H1 (cell line): ENCODE measurements around the gene PDE8A. TPM values are rescaled to one million over a fixed set of nuclear protein-coding genes. Genes with fewer than 3 reads are reported as not detected.

Experiments used
- CBX5 ChIP-seq: fragments of 300-800, 300-1000 bp; sonication (generic); IDR thresholded peaks from 2 replicates; pipeline ENCODE4 v1.7.1; 2016; ENCODE audit warnings: antibody characterized with exemption, low read length, low read depth
- CEBPB ChIP-seq: IDR thresholded peaks from 2 replicates; pipeline ENCODE4 v1.6.1; 2012; ENCODE audit warnings: low read depth, low read length
- MAX ChIP-seq: IDR thresholded peaks from 2 replicates; pipeline ENCODE4 v1.6.1; 2012; ENCODE audit warnings: inconsistent platforms
- RAD21 ChIP-seq, 2 experiments: IDR thresholded peaks in 1 of 2; conservative IDR thresholded peaks in 1 of 2; 2 replicates each; pipeline ENCODE4 v1.6.1; 2011; ENCODE audit warnings: low read depth in 2 of 2, low read length in 2 of 2, improper control_type of control experiment in 1 of 2, inconsistent platforms in 1 of 2, mild to moderate bottlenecking in 1 of 2, moderate library complexity in 1 of 2
- SUZ12 ChIP-seq: fragments of 200-600 bp; sonication (generic); IDR thresholded peaks from 2 replicates; pipeline ENCODE4 v1.6.1; 2012; ENCODE audit warnings: mild to moderate bottlenecking, inconsistent platforms, low read length, moderate library complexity, mixed read lengths
- TAF1 ChIP-seq: IDR thresholded peaks from 2 replicates; pipeline ENCODE4 v1.6.1; 2011; ENCODE audit warnings: mild to moderate bottlenecking, low read depth, low read length
- polyA plus RNA-seq, 7 experiments: library from polyadenylated mRNA; depleted of rRNA in 3 of 7; stranded (reverse) in 5 of 7; unstranded in 2 of 7; fragments of >200 nt in 5 of 7; fragments of 200-250 nt in 2 of 7; gene quantifications; 1 replicate in 5 of 7; 2 replicates in 1 of 7; 4 replicates in 1 of 7; pipeline versions ENCODE4 v1.2.1 to v1.2.3, GENCODE V29; 2011 to 2013; ENCODE audit warnings: missing spikeins in 2 of 7, mixed read lengths in 2 of 7
- total RNA-seq: library from RNA; stranded (reverse); fragmentation: NEBNext Ultra II Directional; extraction: Animal tissue kit (Norgen Biotek cat#: 25700); gene quantifications from 2 replicates; pipeline ENCODE4 v1.2.1, GENCODE V29; 2021

Gene PDE8A
- total and polyA plus RNA-seq, 2 of the 8 experiments (the other 6 are each of a cell fraction or from before 2014, with no cell fraction given), result 6.9 to 7.8 TPM

DNA sequence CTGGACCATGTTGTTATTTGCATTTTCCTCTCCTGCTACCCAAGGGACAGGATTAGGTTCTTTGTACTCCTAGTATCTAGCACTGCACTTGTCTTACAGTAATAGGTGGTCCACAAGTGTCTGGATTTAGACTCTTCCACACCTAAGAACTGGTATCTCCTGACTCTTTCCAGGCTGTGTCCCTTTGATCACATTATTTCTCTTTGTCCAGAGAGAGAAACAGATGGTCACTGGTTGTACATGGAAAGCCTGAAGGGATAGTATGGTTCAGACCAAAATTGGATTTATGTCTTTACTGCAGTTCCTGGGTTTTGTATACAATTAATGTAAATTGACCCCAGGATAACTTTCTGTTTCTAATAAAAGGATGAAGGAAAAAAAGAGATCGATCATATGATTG, 64.0 kb downstream of the PDE8A start (continued):
- TF ChIP-seq MAX (no peak), RAD21 (IDR thresholded peaks at IDR 0.05 in 1 of 2, conservative IDR thresholded peaks at IDR 0.05 in 1 of 2; ENCODE audit: low read depth in 2 of 2, low read length in 2 of 2) (no peak), SUZ12 (no peak), TAF1 (no peak), CEBPB (no peak), CBX5 (no peak)
